Measurements from ENCODE around the gene CAMK2B.
A peak's percentile ranks its signal among the peaks of the same experiment; 100 is the strongest.

The CAMK2B gene

DNA sequence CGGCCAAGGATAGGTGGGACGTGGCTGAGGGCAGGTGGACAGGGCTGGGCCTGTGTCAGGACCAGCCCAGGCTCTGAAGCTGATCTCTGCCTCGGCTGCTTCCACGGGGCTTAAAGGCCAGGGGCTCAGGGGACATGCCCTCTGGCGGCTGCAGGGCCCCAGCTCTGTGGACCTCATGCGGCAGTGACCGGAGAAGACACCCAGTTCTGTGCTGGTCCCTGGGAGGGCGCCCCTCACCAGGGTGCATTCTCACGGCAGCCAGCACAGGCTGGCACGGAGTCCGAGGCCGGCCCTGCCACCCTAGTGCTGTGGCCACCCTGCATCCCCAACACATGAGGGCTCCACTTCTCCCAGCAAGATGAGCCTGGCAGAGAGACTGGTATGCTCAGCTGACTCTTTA is 94.3 kb downstream of the CAMK2B start:
- Histone ChIP-seq H3K4ac (ENCODE audit: low read depth in 1 of 2, low read length in 2 of 2) (no peak overlapping the region), H3K23ac (ENCODE audit: low read length in 2 of 2) (no peak overlapping the region), H2BK120ac (ENCODE audit: low read depth, low read length) (no peak overlapping the region), H3K4me2 (ENCODE audit: low read length, poor library complexity, severe bottlenecking) (no peak overlapping the region), H2AK5ac (ENCODE audit: low read length, severe bottlenecking) (no peak overlapping the region), H3K14ac (ENCODE audit: low read length in 2 of 2) (no peak overlapping the region), H2AFZ (ENCODE audit: low read depth, low read length) (no peak overlapping the region), H3K36me3 (ENCODE audit: control insufficient read depth in 1 of 2, insufficient read depth in 2 of 2, low read depth in 1 of 2, low read length in 2 of 2) (no peaks in the 10 kb centered on the region), H3K4me1 (ENCODE audit: control insufficient read depth, insufficient read depth, low read depth, low read length) (peaks cover 1% of the 10 kb centered on the region), H3K27ac (ENCODE audit: low read length, poor library complexity, severe bottlenecking) (no peak overlapping the region), H2BK12ac (ENCODE audit: low read length in 2 of 2) (no peak overlapping the region), H3K18ac (ENCODE audit: low read depth in 1 of 2, low read length in 2 of 2) (no peak overlapping the region), H3K4me3 (ENCODE audit: insufficient read depth in 1 of 2, low read depth in 1 of 2, low read length in 2 of 2) (no peak overlapping the region), H2BK5ac (ENCODE audit: low read depth, low read length, poor library complexity, severe bottlenecking) (no peak overlapping the region), H4K8ac (ENCODE audit: low read length) (peak overlapping the region; percentile 30), H4K91ac (ENCODE audit: low read length) (no peak overlapping the region), H3K9me3 (ENCODE audit: control insufficient read depth, low read length) (no peaks in the 10 kb centered on the region), H3K27me3 (ENCODE audit: control insufficient read depth in 1 of 2, insufficient read depth in 1 of 2, low read length in 2 of 2) (peaks cover 7 to 47% of the 10 kb centered on the region in 2 experiments), H2BK15ac (ENCODE audit: low read depth, poor library complexity, severe bottlenecking) (no peak overlapping the region), H3K9ac (ENCODE audit: low read length) (no peak overlapping the region), H3K79me1 (replicated peaks; ENCODE audit: low read length, poor library complexity, severe bottlenecking) (no peaks in the 10 kb centered on the region)
- DNase-seq = no peak
- WGBS = 86% methylated on average over 12 of the region's 12 CpGs

DNA sequence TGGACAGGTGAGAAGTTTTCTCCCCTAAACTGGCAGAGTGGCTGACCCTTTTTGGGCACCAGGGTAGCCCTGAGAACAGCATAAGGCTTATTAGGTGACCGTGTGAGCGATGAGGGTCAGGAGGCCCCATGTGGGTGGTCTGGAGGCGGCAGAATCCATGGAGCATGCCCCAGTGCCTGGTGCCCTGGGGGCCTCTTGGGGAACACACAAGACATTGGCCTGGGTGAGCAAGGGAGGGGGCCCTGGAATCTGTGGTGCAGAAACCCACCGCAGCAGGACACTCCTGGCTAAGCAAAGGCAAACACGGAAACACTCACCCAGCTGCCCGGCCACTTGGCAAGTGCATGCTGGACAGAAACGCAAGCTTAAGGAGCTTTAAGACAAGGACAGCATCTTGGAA is 95.1 kb downstream of the CAMK2B start:
- no peak overlapping the region for H2AFZ ChIP-seq (ENCODE audit: low read depth, low read length)
- H3K27me3 ChIP-seq (ENCODE audit: control insufficient read depth in 1 of 2, insufficient read depth in 1 of 2, low read length in 2 of 2) = peaks cover 15 to 55% of the 10 kb centered on the region in 2 experiments
- no peak overlapping the region for H2BK120ac ChIP-seq (ENCODE audit: low read depth, low read length)
- no peak overlapping the region for H3K14ac ChIP-seq (ENCODE audit: low read length in 2 of 2)
- H3K4ac ChIP-seq (ENCODE audit: low read depth in 1 of 2, low read length in 2 of 2) = no peak overlapping the region
- H2BK15ac ChIP-seq (ENCODE audit: low read depth, poor library complexity, severe bottlenecking) = no peak overlapping the region
- H3K36me3 ChIP-seq (ENCODE audit: control insufficient read depth in 1 of 2, insufficient read depth in 2 of 2, low read depth in 1 of 2, low read length in 2 of 2) = no peaks in the 10 kb centered on the region
- H4K91ac ChIP-seq (ENCODE audit: low read length) = no peak overlapping the region
- H3K4me1 ChIP-seq (ENCODE audit: control insufficient read depth, insufficient read depth, low read depth, low read length) = no peaks in the 10 kb centered on the region
- no peak overlapping the region for H3K4me2 ChIP-seq (ENCODE audit: low read length, poor library complexity, severe bottlenecking)
- no peak overlapping the region for H2AK5ac ChIP-seq (ENCODE audit: low read length, severe bottlenecking)
- WGBS = 92% methylated on average over 7 of the region's 7 CpGs
- H3K27ac ChIP-seq (ENCODE audit: low read length, poor library complexity, severe bottlenecking) = no peak overlapping the region
- H4K8ac ChIP-seq (ENCODE audit: low read length) = no peak overlapping the region
- no peak overlapping the region for H3K23ac ChIP-seq (ENCODE audit: low read length in 2 of 2)
- H3K9ac ChIP-seq (ENCODE audit: low read length) = no peak overlapping the region
- H3K9me3 ChIP-seq (ENCODE audit: control insufficient read depth, low read length) = no peaks in the 10 kb centered on the region
- no peak overlapping the region for H3K18ac ChIP-seq (ENCODE audit: low read depth in 1 of 2, low read length in 2 of 2)
- H2BK12ac ChIP-seq (ENCODE audit: low read length in 2 of 2) = no peak overlapping the region
- H3K79me1 ChIP-seq (replicated peaks; ENCODE audit: low read length, poor library complexity, severe bottlenecking) = no peaks in the 10 kb centered on the region
- DNase-seq = no peak
- no peak overlapping the region for H3K4me3 ChIP-seq (ENCODE audit: insufficient read depth in 1 of 2, low read depth in 1 of 2, low read length in 2 of 2)
- no peak overlapping the region for H2BK5ac ChIP-seq (ENCODE audit: low read depth, low read length, poor library complexity, severe bottlenecking)

DNA sequence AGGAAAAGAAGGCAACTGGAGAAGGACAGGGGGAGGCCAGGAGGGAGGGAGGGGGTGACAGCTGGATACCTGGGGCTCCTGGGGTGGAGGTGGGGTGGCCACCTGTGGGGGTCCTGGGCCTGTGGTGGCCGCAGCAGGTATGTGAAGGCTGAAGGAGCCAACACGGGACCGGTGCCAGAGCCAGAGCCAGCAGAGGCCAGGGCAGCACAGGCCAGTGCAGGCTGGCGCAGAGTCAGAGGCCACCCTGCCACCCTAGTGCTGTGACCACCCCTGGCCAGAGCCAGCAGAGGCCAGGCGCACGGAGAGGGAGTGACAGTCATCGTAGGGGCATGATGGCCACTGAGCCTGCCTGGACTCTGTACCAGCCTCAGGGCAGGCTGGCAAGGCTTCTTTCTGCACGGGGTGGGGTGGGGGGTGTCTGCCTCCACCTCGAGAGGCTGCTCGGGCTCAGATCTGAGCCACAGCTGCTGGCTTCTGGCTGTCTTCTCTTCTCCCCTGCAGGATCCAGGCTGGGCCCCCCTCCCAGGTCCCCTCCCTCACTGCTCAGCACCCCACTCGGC is 95.8 kb downstream of the CAMK2B start:
- Histone ChIP-seq H3K4me2 (ENCODE audit: low read length, poor library complexity, severe bottlenecking) (no peak overlapping the region), H3K9me3 (ENCODE audit: control insufficient read depth, low read length) (no peaks in the 10 kb centered on the region), H4K8ac (ENCODE audit: low read length) (no peak overlapping the region), H3K36me3 (ENCODE audit: control insufficient read depth in 1 of 2, insufficient read depth in 2 of 2, low read depth in 1 of 2, low read length in 2 of 2) (no peaks in the 10 kb centered on the region), H3K4ac (ENCODE audit: low read depth in 1 of 2, low read length in 2 of 2) (no peak overlapping the region), H2BK15ac (ENCODE audit: low read depth, poor library complexity, severe bottlenecking) (no peak overlapping the region), H3K4me3 (ENCODE audit: insufficient read depth in 1 of 2, low read depth in 1 of 2, low read length in 2 of 2) (no peak overlapping the region), H3K27me3 (ENCODE audit: control insufficient read depth in 1 of 2, insufficient read depth in 1 of 2, low read length in 2 of 2) (peaks cover 19 to 62% of the 10 kb centered on the region in 2 experiments), H2AK5ac (ENCODE audit: low read length, severe bottlenecking) (no peak overlapping the region), H3K79me1 (replicated peaks; ENCODE audit: low read length, poor library complexity, severe bottlenecking) (no peaks in the 10 kb centered on the region), H2AFZ (ENCODE audit: low read depth, low read length) (no peak overlapping the region), H3K14ac (ENCODE audit: low read length in 2 of 2) (peak overlapping the region in 1 of 2 experiments; percentile 46), H2BK120ac (ENCODE audit: low read depth, low read length) (no peak overlapping the region), H3K9ac (ENCODE audit: low read length) (no peak overlapping the region), H4K91ac (ENCODE audit: low read length) (no peak overlapping the region), H3K23ac (ENCODE audit: low read length in 2 of 2) (no peak overlapping the region), H3K4me1 (ENCODE audit: control insufficient read depth, insufficient read depth, low read depth, low read length) (no peaks in the 10 kb centered on the region), H3K18ac (ENCODE audit: low read depth in 1 of 2, low read length in 2 of 2) (no peak overlapping the region), H3K27ac (ENCODE audit: low read length, poor library complexity, severe bottlenecking) (no peak overlapping the region), H2BK5ac (ENCODE audit: low read depth, low read length, poor library complexity, severe bottlenecking) (no peak overlapping the region), H2BK12ac (ENCODE audit: low read length in 2 of 2) (no peak overlapping the region)
- no peak for DNase-seq
- 78% methylated on average over 11 of the region's 11 CpGs for WGBS

DNA sequence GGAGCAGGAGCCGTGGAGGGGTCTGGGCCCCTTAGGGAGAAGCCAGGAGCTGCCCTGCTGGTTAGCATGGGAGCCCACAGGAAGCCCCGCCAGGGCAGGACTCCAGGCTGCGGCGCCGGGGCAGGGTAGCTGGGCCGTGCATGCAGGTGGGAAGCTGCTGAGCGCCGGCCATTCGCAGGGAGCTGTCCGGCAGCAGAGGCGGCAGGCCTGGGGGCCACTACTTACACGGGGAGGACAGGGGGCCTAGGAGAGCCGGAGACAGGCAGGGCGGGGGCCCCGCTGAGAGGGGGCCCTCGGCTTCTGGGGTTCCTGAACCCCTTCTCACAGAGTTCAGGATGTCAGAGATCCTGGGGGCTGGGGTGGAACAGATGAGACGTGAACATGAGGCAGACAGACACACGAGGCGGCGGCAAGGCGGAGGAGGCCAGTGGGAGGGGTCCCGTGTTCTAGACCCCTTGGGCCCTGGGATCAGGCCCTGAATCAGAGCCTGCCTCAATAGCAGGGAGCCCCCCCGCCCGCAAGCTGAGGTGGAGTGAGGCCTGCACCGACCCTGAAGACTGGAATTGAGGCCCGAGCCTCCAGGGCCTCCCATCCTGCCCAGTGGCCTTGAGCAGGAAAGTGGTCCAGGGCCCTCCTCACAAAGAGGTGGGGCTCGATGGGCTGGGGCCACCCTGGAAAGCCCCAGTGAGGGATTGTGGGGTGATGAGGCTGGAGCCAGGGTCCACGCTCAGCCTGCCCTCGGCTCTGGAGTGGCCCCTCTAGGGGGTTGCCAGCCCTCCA is 96.6 kb downstream of the CAMK2B start:
- WGBS = 85% methylated on average over 29 of the region's 29 CpGs
- no peak for DNase-seq

More for the DNA sequence above, 96.6 kb downstream of the CAMK2B start:
- Histone ChIP-seq H3K27me3 (ENCODE audit: control insufficient read depth in 1 of 2, insufficient read depth in 1 of 2, low read length in 2 of 2) (peaks cover 24 to 66% of the 10 kb centered on the region in 2 experiments), H3K27ac (ENCODE audit: low read length, poor library complexity, severe bottlenecking) (no peak overlapping the region), H2BK5ac (ENCODE audit: low read depth, low read length, poor library complexity, severe bottlenecking) (no peak overlapping the region), H3K79me1 (replicated peaks; ENCODE audit: low read length, poor library complexity, severe bottlenecking) (no peaks in the 10 kb centered on the region), H3K4me3 (ENCODE audit: insufficient read depth in 1 of 2, low read depth in 1 of 2, low read length in 2 of 2) (no peak overlapping the region), H3K9ac (ENCODE audit: low read length) (no peak overlapping the region), H2AFZ (ENCODE audit: low read depth, low read length) (no peak overlapping the region), H4K91ac (ENCODE audit: low read length) (no peak overlapping the region), H3K36me3 (ENCODE audit: control insufficient read depth in 1 of 2, insufficient read depth in 2 of 2, low read depth in 1 of 2, low read length in 2 of 2) (no peaks in the 10 kb centered on the region), H3K23ac (ENCODE audit: low read length in 2 of 2) (no peak overlapping the region), H2BK12ac (ENCODE audit: low read length in 2 of 2) (no peak overlapping the region), H2BK120ac (ENCODE audit: low read depth, low read length) (no peak overlapping the region), H4K8ac (ENCODE audit: low read length) (no peak overlapping the region), H3K4me2 (ENCODE audit: low read length, poor library complexity, severe bottlenecking) (no peak overlapping the region), H2AK5ac (ENCODE audit: low read length, severe bottlenecking) (no peak overlapping the region), H3K4me1 (ENCODE audit: control insufficient read depth, insufficient read depth, low read depth, low read length) (peaks cover 2% of the 10 kb centered on the region), H3K14ac (ENCODE audit: low read length in 2 of 2) (no peak overlapping the region), H3K9me3 (ENCODE audit: control insufficient read depth, low read length) (no peaks in the 10 kb centered on the region), H2BK15ac (ENCODE audit: low read depth, poor library complexity, severe bottlenecking) (no peak overlapping the region), H3K4ac (ENCODE audit: low read depth in 1 of 2, low read length in 2 of 2) (no peak overlapping the region), H3K18ac (ENCODE audit: low read depth in 1 of 2, low read length in 2 of 2) (no peak overlapping the region)
